ENCODE measurements around the gene TEPSIN. TPM values are rescaled to one million over a fixed set of nuclear protein-coding genes. Genes with fewer than 3 reads are reported as not detected.

The TEPSIN gene
- total and polyA plus RNA-seq, 7 donors = 10.9 to 22.1 (median 12.5) TPM

DNA sequence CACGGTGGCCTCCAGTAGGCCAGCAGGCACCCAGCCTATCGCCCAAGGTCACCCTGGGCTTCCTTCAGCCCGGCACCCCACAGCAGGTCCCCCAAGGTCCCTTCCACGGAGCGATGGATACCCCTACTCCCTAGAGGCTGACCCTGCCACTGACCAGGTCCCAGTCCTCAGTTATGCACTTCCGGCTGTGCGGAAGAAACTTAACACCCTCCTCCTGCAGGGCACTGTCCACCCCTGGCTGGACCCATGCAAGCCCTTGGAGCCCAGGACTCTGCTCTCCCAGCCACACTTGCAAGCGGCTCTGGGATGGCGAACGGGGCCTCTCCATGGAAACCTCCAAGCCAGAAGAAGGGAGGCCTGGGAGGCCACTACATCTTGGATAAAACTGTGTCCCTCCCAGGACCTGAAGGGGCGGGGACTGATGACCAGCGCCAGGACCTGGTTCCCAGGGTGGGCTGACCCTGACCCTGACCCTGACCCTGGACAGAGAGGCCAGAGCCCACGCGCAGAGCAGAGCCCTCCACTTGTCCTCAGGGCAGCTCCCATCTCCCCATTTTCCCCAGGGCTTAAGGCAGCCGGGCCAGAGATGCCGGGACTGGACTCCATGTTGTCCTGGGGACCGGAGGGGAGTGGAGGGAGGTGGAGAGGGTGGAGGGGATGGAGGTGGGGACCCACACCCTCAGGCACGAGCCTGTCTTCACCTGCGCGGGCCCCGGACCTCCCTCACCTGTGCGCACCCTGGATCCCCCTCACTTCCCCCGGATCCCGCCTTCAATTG lies 16.8 kb downstream of the TEPSIN start:
- no peak overlapping the region for H3K27ac ChIP-seq
- H3K27me3 ChIP-seq (ENCODE audit: insufficient read depth in 3 of 3, low read length in 2 of 3) = no peaks in the 10 kb centered on the region
- ATAC-seq (no peak), DNase-seq (peak in 1 of 2 donors; percentile 55)
- peak overlapping the region; percentile 84 for H3K4me3 ChIP-seq
- TF ChIP-seq, protein P1, sequence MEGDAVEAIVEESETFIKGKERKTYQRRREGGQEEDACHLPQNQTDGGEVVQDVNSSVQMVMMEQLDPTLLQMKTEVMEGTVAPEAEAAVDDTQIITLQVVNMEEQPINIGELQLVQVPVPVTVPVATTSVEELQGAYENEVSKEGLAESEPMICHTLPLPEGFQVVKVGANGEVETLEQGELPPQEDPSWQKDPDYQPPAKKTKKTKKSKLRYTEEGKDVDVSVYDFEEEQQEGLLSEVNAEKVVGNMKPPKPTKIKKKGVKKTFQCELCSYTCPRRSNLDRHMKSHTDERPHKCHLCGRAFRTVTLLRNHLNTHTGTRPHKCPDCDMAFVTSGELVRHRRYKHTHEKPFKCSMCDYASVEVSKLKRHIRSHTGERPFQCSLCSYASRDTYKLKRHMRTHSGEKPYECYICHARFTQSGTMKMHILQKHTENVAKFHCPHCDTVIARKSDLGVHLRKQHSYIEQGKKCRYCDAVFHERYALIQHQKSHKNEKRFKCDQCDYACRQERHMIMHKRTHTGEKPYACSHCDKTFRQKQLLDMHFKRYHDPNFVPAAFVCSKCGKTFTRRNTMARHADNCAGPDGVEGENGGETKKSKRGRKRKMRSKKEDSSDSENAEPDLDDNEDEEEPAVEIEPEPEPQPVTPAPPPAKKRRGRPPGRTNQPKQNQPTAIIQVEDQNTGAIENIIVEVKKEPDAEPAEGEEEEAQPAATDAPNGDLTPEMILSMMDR (IDR thresholded peaks at IDR 0.05) = no peak
- intact Hi-C loops (cut with DNase I) = no loop called here
- H3K9me3 ChIP-seq = no peaks in the 10 kb centered on the region
- 14 to 25% (median 18%) methylated on average over 22 to 24 of the region's 24 CpGs for WGBS, 3 donors
- H3K4me1 ChIP-seq = peaks cover 18% of the 10 kb centered on the region
- H3K36me3 ChIP-seq (ENCODE audit: insufficient read depth in 1 of 2, low read depth in 1 of 2) = peaks cover 0 to 7% of the 10 kb centered on the region in 2 donors

DNA sequence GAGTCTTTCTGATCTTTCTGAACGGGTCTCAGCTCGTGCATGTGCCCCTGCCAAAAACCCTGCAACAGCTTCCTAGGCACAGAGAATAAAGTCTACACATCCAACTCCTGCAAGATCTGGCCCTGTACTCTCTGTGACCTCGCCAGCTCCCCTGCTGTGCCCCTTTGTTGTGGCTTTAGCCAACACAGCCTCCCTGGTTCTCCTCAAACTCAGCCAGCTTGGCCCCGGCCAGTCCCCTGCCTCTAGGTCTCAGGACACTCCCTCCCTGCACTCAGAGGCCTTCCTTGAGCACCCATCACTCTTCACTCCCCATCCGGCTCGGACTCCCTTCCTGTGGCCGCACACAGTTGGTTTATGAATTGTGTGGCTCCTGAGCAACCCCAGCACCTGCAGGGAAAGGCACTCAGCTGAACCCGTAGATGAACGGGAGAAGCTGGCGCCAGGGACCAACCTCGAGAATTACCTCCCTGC lies 17.4 kb downstream of the TEPSIN start:
- no peaks in the 10 kb centered on the region for H3K9me3 ChIP-seq
- H3K27me3 ChIP-seq (ENCODE audit: insufficient read depth in 3 of 3, low read length in 2 of 3) = no peaks in the 10 kb centered on the region
- WGBS, 3 donors = 63 to 68% (median 63%) methylated on average over 11 of the region's 11 CpGs
- no peak overlapping the region for H3K27ac ChIP-seq
- H3K4me1 ChIP-seq = peaks cover 18% of the 10 kb centered on the region
- TF ChIP-seq, protein P1 (IDR thresholded peaks at IDR 0.05) = no peak
- intact Hi-C loops (cut with DNase I) = no loop called here
- DNase-seq (peak in 1 of 2 donors; percentile 54), ATAC-seq (no peak)
- peak overlapping the region; percentile 84 for H3K4me3 ChIP-seq
- H3K36me3 ChIP-seq (ENCODE audit: insufficient read depth in 1 of 2, low read depth in 1 of 2) = peaks cover 0 to 7% of the 10 kb centered on the region in 2 donors

DNA sequence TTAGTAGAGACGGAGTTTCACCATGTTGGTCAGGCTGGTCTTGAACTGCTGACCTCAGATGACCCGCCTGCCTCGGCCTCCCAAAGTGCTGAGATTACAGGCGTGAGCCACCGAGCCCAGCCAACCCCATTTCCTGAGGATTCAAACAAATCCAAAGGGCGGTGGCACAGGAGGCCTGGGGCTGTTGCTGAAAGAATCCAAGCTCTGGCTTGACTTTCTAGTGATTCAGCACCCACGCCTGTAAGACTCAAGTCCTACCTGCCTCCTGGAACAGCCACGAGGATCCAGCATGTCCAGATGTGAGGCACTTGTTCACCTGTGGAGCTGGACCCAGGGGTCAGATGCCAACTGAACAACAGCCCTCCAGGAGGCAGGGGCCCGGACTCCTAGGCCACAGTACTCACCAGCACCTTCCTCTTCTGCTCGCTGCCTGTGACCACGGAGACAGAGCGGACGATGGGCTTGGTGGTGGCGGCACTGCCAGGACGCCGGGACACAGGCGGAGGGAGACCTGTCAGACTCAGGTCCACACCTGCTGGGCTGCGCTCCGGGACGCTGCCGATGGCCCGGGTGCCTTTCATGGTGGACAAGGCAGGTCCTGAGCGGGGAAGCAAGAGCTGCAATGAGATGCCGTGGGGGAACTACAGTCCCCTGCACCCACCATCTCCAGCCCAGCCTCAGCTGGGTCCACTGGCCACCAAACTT lies 19.2 kb downstream of the TEPSIN start:
- no peaks in the 10 kb centered on the region for H3K9me3 ChIP-seq
- no peak overlapping the region for H3K4me3 ChIP-seq
- H3K27me3 ChIP-seq (ENCODE audit: insufficient read depth in 3 of 3, low read length in 2 of 3) = no peaks in the 10 kb centered on the region
- ATAC-seq = no peak
- H3K4me1 ChIP-seq = peaks cover 18% of the 10 kb centered on the region
- peaks cover 0 to 7% of the 10 kb centered on the region in 2 donors for H3K36me3 ChIP-seq (ENCODE audit: insufficient read depth in 1 of 2, low read depth in 1 of 2)
- TF ChIP-seq, protein P1 (IDR thresholded peaks at IDR 0.05) = no peak
- DNase-seq = no peak
- no peak overlapping the region for H3K27ac ChIP-seq
- WGBS, 3 donors = 93 to 97% (median 95%) methylated on average over 24 of the region's 24 CpGs
- intact Hi-C loops (cut with DNase I) = no loop called here

DNA sequence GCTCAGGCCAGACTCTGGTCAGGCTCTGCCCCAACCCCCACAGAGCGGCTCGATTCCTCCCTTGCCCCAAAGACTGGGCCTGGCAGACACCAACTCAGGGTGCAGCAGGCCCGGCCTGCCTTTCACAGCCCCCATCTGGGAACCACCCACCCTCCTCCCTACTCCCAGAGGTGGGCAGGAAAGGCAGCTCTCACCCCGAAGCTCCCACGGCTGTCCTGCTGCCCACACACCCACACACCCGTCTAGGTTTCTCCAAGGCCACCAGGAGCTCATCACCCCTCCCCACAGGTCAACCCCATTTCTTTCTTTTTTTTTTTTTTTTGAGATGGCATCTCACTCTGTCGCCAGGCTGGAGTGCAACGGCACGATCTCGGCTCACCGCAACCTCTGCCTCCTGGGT lies 19.9 kb downstream of the TEPSIN start:
- no peak for DNase-seq
- Histone ChIP-seq H3K27ac (no peak overlapping the region), H3K4me3 (no peak overlapping the region), H3K4me1 (peaks cover 18% of the 10 kb centered on the region), H3K36me3 (ENCODE audit: insufficient read depth in 1 of 2, low read depth in 1 of 2) (peaks cover 0 to 7% of the 10 kb centered on the region in 2 donors), H3K9me3 (no peaks in the 10 kb centered on the region), H3K27me3 (ENCODE audit: insufficient read depth in 3 of 3, low read length in 2 of 3) (no peaks in the 10 kb centered on the region)
- 93 to 95% (median 95%) methylated on average over 11 of the region's 11 CpGs for whole genome bisulfite sequencing, 3 donors
- TF ChIP-seq, protein P1 (IDR thresholded peaks at IDR 0.05) = no peak
- no peak for ATAC-seq
- intact Hi-C loops (cut with DNase I) = no loop called here

Measured in psoas muscle (tissue), 8 donors.